Measurements from ENCODE around the gene SMIM35.

GRCh38 chr11:118008271-118008911, 78.4 kb downstream of the SMIM35 start:
- TF ChIP-seq, protein P1, sequence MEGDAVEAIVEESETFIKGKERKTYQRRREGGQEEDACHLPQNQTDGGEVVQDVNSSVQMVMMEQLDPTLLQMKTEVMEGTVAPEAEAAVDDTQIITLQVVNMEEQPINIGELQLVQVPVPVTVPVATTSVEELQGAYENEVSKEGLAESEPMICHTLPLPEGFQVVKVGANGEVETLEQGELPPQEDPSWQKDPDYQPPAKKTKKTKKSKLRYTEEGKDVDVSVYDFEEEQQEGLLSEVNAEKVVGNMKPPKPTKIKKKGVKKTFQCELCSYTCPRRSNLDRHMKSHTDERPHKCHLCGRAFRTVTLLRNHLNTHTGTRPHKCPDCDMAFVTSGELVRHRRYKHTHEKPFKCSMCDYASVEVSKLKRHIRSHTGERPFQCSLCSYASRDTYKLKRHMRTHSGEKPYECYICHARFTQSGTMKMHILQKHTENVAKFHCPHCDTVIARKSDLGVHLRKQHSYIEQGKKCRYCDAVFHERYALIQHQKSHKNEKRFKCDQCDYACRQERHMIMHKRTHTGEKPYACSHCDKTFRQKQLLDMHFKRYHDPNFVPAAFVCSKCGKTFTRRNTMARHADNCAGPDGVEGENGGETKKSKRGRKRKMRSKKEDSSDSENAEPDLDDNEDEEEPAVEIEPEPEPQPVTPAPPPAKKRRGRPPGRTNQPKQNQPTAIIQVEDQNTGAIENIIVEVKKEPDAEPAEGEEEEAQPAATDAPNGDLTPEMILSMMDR (IDR thresholded peaks at IDR 0.05; ENCODE audit: low read depth, low read length), result no peak
- no peak for TF ChIP-seq EZH2phosphoT487 (IDR thresholded peaks at IDR 0.05; ENCODE audit: low read depth)
